ENCODE measurements around the gene KIF24. TPM values are rescaled to one million over a fixed set of nuclear protein-coding genes. Genes with fewer than 3 reads are reported as not detected.

KIF24 gene
- total and polyA plus RNA-seq, 2 experiments from 2014 or later: 0.71 to 1.3 TPM

DNA sequence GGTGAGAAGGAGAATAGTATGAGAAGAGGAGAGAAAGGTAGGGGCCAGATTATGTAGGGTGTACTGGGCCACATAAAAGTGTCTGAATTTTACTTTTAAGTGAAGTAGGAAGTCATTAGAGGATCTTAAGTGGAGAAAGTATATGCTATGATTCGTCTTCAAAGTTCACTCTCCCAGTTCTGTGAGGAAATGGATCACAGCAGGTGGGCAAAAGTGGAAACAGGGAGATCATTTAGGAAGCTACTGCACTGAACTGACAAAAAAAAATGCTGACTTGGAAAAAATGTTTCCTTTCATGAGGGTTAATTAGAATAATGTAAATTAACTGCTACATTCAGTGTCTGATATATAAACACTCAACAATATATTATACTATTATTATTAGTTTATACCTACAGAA lies 2.4 kb downstream of the KIF24 start:
- H3K9me2 ChIP-seq (replicated peaks; ENCODE audit: insufficient read depth): no peaks in the 10 kb centered on the region
- no peaks in the 10 kb centered on the region for H4K20me1 ChIP-seq (ENCODE audit: insufficient read depth, poor library complexity, severe bottlenecking)
- H3K36me3 ChIP-seq (replicated peaks; ENCODE audit: insufficient read depth, low read depth): no peaks in the 10 kb centered on the region
- WGBS (ENCODE audit: low lambda C conversion rate, missing lambda C conversion rate): 94% methylated on average over 1 of the region's 1 CpG
- no peaks in the 10 kb centered on the region for H3K9me3 ChIP-seq (ENCODE audit: low read depth)
- no peak overlapping the region for H3K27ac ChIP-seq
- DNase-seq (ENCODE audit: low spot score): no peak
- no peak overlapping the region for H3K4me3 ChIP-seq
- no peak overlapping the region for H2AFZ ChIP-seq
- H3K4me1 ChIP-seq (ENCODE audit: insufficient read depth): no peaks in the 10 kb centered on the region
- H3K4me2 ChIP-seq: no peak overlapping the region
- peaks cover 14% of the 10 kb centered on the region for H3K79me2 ChIP-seq
- no peaks in the 10 kb centered on the region for H3K27me3 ChIP-seq
- TF ChIP-seq, protein P1, sequence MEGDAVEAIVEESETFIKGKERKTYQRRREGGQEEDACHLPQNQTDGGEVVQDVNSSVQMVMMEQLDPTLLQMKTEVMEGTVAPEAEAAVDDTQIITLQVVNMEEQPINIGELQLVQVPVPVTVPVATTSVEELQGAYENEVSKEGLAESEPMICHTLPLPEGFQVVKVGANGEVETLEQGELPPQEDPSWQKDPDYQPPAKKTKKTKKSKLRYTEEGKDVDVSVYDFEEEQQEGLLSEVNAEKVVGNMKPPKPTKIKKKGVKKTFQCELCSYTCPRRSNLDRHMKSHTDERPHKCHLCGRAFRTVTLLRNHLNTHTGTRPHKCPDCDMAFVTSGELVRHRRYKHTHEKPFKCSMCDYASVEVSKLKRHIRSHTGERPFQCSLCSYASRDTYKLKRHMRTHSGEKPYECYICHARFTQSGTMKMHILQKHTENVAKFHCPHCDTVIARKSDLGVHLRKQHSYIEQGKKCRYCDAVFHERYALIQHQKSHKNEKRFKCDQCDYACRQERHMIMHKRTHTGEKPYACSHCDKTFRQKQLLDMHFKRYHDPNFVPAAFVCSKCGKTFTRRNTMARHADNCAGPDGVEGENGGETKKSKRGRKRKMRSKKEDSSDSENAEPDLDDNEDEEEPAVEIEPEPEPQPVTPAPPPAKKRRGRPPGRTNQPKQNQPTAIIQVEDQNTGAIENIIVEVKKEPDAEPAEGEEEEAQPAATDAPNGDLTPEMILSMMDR (IDR thresholded peaks at IDR 0.05; ENCODE audit: poor library complexity): no peak
- TF ChIP-seq EZH2 (IDR thresholded peaks at IDR 0.05; ENCODE audit: borderline replicate concordance): no peak

DNA sequence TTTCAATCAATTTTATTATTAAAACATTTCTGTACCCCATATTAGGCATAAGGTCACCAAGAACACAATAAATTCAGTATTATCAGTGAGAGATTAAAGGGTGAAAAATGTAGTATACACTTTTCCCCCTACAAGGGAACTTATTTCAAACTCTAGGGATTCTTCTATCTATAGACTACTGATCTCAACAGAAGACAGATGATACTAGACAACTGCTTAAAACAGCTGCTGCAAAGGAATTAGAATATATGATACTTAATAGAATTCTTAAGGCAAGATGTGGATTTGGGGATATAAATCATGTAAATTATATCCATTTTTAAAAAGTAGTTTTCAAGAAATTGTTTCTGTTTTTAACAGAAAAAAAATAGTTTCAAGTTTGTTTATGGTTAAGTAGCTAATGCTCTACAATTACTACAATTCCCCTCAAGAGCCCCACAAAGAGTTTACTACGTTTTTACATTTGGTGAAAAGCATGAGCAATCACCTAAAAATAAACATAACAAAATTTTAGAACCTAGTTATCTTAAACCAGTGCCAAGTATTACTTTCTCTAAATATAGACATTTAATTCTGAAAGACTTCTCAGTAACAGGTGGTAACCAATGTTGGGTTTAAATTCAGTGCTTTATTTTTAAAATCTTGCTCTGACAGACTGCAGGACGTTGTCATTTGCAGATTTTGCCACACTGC lies 6.0 kb downstream of the KIF24 start:
- WGBS (ENCODE audit: low lambda C conversion rate, missing lambda C conversion rate): 73% methylated on average over 2 of the region's 2 CpGs
- Histone ChIP-seq H2AFZ (no peak overlapping the region), H3K79me2 (peaks cover 15% of the 10 kb centered on the region), H3K9me2 (replicated peaks; ENCODE audit: insufficient read depth) (no peaks in the 10 kb centered on the region), H3K27me3 (no peaks in the 10 kb centered on the region), H3K4me2 (no peak overlapping the region), H3K4me3 (no peak overlapping the region), H3K36me3 (replicated peaks; ENCODE audit: insufficient read depth, low read depth) (no peaks in the 10 kb centered on the region), H3K4me1 (ENCODE audit: insufficient read depth) (no peaks in the 10 kb centered on the region), H3K27ac (no peak overlapping the region), H3K9me3 (ENCODE audit: low read depth) (no peaks in the 10 kb centered on the region), H4K20me1 (ENCODE audit: insufficient read depth, poor library complexity, severe bottlenecking) (no peaks in the 10 kb centered on the region)
- TF ChIP-seq, protein P1 (IDR thresholded peaks at IDR 0.05; ENCODE audit: poor library complexity): no peak
- TF ChIP-seq EZH2 (IDR thresholded peaks at IDR 0.05; ENCODE audit: borderline replicate concordance) (no peak), EZH2phosphoT487 (IDR thresholded peaks at IDR 0.05; ENCODE audit: low read depth, severe bottlenecking, unreplicated experiment) (no peak)
- no peak for DNase-seq (ENCODE audit: low spot score)

DNA sequence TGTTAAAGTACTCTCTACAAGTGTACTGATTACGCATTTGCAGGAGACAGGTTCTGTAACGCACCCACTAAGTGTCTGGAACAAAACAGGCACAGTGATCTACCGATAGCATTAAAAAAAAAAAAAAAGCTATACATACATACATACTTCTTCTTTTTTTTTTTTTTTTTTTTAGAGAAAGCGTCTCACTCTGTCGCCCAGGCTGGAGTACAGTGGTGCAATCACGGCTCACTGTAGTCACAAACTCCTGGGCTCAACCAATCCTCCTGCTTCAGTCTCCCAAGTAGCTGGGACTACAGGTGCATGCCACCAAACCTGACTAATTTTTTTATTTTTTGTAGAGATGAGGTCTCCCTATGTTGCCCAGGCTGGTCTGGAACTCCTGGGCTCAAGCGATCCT lies 7.6 kb downstream of the KIF24 start:
- H3K4me1 ChIP-seq (ENCODE audit: insufficient read depth): no peaks in the 10 kb centered on the region
- no peaks in the 10 kb centered on the region for H3K27me3 ChIP-seq
- H3K79me2 ChIP-seq: peaks cover 6% of the 10 kb centered on the region
- H2AFZ ChIP-seq: no peak overlapping the region
- no peaks in the 10 kb centered on the region for H3K9me3 ChIP-seq (ENCODE audit: low read depth)
- no peak overlapping the region for H3K27ac ChIP-seq
- TF ChIP-seq, protein P1 (IDR thresholded peaks at IDR 0.05; ENCODE audit: poor library complexity): no peak
- TF ChIP-seq EZH2 (IDR thresholded peaks at IDR 0.05; ENCODE audit: borderline replicate concordance): no peak
- TF ChIP-seq EZH2phosphoT487 (IDR thresholded peaks at IDR 0.05; ENCODE audit: low read depth, severe bottlenecking, unreplicated experiment): no peak
- WGBS (ENCODE audit: low lambda C conversion rate, missing lambda C conversion rate): 94% methylated on average over 7 of the region's 7 CpGs
- no peak for DNase-seq (ENCODE audit: low spot score)
- H3K9me2 ChIP-seq (replicated peaks; ENCODE audit: insufficient read depth): no peaks in the 10 kb centered on the region
- H3K36me3 ChIP-seq (replicated peaks; ENCODE audit: insufficient read depth, low read depth): no peaks in the 10 kb centered on the region
- H3K4me3 ChIP-seq: no peak overlapping the region
- no peaks in the 10 kb centered on the region for H4K20me1 ChIP-seq (ENCODE audit: insufficient read depth, poor library complexity, severe bottlenecking)
- H3K4me2 ChIP-seq: no peak overlapping the region
